Uterus (tissue), 2 donors: ENCODE measurements around the gene CYP2C19.

Experiments used
- CTCF ChIP-seq, 4 experiments: fragments of 200-600 bp in 2 of 4; fragments of 450-650 bp in 2 of 4; sonication (generic) in 2 of 4; IDR thresholded peaks; one replicate each; pipeline ENCODE4 v1.5.1; 2016 to 2019; ENCODE audit warnings: antibody characterized with exemption in 4 of 4, mild to moderate bottlenecking in 2 of 4, moderate library complexity in 1 of 4
- POLR2A ChIP-seq, 2 donors: fragments of 450-650 bp; IDR thresholded peaks; one replicate each; pipeline ENCODE4 v1.6.1; 2016; ENCODE audit warnings: antibody characterized with exemption in 2 of 2, mild to moderate bottlenecking in 1 of 2, moderate library complexity in 1 of 2

- TF ChIP-seq CTCF (IDR thresholded peaks at IDR 0.05) (no peak), POLR2A (IDR thresholded peaks at IDR 0.05) (no peak)
These were observed 126.6 kb downstream of the CYP2C19 start for GRCh38 chr10:94889123-94889522.
